Astrocyte of the hippocampus (primary cell): Measurements from ENCODE around the gene SERPINA3.
"Not testable (repeated sequence)": the region's sequence is repeated elsewhere in the genome, so short reads cannot be mapped to it uniquely, and the experiment has no call there.

Experiments used
- DNase-seq: peaks from one replicate; pipeline ENCODE4 v3.0.0; 2011; ENCODE audit warnings: low read depth, low spot score

SERPINA3 gene

DNA sequence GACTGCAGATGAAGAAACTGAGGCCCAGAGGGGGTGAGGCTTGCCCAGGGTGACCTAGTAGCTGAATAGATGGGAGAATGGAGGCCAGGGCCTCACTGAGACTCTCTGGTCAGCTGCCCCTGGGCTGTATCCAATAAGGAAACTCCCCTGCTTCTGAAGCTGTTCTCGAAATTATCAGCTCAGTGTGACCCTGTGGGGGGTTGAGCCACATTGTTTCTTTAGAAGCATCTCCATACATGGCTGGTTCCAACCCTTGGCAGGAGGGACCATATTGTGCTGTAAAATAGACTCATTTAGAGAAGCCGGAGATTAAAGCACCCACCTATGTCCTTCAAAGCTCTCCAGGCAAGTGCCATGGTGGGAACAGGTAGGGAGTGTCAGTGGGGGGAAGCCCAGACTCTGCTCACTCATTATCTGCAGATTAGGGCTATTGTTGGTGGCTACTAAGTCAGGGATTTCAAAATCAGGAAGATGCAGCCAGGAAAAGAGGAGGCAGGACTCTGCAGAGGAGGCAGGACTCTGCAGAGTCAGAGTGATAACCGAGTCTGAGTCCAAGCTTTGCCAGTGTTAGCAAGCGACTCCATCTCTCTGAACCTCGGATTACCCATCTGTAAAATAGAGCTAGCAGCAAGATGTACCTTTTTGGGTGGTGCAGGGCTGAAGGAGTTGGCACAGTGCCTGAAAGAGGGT lies 27.5 kb upstream of the SERPINA3 start:
- no peak for DNase-seq

DNA sequence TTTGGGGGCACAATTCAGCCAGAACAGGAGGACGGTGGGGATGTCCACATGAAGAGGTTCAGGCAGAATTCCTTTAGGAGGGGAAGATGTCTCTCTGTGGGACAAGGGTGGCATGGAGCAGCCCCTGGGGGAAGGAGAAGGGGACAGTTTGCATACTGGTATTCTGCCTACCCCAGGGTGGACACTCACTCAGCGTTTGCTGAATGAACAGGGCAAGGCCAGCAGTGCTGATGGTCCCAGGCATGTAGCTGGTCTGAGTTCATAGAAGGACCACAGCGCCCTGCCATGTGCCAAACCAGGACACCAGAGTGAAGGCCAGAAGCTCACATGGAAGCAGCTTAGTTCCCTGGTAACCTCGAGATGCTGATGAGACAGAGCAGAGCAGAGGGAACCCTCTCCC lies 25.6 kb upstream of the SERPINA3 start:
- DNase-seq: no peak

DNA sequence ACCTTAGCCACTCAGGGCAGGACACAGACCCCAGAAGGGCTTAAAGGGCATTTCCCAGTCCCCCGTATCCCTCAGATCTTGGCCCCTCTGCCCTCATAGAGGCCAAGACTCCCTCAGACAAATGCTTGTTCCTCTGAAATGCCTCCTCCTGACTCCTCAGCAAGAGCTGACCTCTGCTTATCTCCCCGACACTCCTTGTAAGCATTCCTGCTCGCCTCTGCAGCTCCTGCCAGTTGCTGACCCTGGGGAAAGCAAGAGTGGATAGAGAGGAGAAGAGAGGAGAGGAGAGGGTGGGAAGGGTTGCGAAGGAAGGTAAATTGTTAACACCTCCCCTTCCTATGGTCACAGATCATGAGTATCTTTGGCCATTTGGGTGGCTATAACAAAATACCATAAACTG lies 23.9 kb upstream of the SERPINA3 start:
- DNase-seq: no peak

DNA sequence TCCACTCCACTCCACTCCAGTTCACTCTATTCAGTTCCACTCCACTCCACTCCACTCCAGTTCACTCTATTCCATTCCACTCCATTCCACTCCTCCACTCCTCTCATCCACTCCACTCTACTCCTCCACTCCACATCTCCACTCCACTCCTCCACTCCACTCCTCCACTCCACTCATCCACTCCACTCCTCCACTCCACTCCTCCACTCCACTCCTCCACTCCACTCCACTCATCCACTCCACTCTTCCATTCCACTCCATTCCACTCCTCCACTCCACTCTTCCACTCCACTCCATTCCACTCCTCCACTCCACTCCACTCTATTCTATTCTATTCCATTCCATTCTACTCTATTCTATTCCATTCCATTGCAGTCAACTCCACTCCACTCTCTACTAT lies 21.1 kb upstream of the SERPINA3 start:
- no peak for DNase-seq

DNA sequence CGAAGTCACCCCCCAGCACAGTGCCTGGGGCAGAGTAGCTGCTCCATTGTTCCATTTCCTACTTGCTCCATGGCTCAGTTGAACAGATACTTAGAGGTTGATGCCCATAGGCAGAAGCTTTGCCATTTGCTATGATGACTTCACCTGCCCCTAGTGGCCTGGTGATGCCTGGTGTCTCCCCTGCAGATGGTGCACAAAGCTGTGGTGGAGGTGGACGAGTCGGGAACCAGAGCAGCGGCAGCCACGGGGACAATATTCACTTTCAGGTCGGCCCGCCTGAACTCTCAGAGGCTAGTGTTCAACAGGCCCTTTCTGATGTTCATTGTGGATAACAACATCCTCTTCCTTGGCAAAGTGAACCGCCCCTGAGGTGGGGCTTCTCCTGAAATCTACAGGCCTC lies 20.3 kb upstream of the SERPINA3 start:
- DNase-seq: no peak

DNA sequence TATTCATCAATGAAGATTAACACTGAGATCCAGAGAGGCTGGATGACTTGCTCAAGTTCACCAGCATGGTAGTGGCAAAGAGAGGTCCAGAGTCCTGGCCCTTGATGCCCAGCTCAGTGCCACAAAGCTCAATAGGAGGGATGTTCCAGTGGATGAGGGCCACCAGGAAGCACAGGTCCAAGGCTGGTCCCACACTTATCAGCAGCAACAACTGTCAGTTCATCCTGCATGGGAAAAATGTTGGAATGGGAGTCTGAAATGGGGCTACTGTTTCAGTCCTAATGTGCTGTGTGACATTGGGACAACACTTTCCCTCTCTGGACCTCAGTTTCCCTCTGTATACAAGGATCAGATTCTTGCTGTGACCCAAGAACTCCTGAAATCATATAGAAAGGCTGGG lies 19.7 kb upstream of the SERPINA3 start:
- DNase-seq: no peak

DNA sequence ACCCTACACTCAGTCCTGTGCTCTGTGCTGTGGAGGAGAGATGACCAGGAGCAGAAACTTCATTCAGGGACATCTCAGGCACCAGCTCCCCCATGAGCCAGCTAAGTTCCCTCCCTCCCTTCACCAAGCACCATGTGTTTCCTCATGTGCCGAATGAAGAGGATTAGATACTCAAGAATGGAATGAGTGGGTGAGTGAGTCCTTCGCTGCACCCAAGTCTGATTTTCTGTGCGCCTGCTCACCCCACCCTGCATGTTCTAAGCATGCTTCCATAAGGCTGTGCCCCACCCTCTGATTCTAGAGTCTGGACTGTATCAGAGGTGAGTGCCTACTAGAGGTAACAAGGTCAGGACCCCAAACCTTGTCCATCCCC lies 18.8 kb upstream of the SERPINA3 start:
- no peak for DNase-seq

DNA sequence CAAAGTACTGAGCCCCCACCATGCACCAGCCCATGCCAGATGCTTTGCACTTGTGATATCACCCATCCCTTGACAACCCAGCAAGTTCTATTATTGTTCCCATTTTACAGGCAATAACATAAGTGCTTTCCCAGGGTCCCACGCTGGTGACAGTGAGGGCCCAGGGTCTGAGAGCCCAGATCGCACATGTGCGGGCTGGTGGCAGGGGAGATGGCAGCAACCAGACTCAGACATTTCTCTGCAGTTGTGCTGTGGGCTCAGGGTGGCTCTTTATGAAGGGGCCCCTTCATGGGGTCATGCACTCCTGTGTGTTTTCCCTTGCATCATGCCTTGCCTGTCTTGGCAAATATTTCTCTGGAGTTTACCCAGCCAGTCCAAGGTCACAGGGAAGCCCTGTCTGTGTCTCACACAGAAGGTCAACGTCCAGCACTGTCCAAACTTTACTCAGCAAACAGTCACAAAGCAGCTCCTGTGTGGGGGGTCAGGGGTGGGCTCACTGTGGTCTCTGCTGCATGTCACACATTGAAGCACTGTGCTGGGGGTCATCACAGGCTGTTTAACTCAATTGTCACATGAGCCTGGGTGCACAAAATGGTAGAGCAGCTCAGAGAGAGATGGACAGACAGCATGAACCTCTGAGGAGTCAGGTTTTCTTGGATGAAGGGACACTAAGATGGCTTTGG lies 18.3 kb upstream of the SERPINA3 start:
- no peak for DNase-seq

DNA sequence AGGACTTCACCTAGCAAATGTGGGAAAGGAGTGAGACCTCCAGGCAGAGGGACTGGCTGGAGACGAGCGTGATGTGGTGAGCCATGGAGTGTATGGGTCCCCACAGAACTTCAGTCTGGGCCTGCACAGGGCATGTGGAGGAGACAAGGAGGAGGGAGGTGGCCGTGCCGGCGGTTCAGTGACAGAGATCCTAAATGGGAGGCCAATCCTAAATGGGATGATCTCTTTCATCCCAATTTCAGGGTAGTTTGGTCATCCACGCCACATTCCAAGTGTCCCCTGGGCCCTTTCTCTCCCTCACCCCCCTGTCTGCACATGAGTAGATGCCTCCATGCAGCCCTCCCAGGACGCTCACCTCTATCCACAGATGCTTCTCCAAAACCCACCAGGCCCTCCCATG lies 17.8 kb upstream of the SERPINA3 start:
- no peak for DNase-seq

DNA sequence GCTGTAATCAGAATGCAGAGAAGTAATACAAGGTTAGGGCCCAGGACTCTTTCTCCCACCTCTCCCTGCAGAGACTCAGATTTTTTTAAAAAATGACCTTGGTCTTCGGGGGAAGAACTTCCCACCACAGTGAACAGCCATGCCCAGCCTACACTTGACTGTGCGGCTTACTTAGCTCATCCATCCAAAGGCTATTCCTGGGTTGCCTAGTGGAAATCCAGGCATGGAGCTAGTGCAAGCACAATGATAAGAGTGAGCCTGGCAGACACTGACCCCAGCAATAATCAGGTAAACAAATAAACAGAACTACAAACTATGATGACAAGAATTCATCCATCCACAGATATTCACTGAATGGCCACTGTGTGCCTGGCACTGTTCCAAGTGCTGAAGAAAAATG lies 16.3 kb upstream of the SERPINA3 start:
- no peak for DNase-seq

DNA sequence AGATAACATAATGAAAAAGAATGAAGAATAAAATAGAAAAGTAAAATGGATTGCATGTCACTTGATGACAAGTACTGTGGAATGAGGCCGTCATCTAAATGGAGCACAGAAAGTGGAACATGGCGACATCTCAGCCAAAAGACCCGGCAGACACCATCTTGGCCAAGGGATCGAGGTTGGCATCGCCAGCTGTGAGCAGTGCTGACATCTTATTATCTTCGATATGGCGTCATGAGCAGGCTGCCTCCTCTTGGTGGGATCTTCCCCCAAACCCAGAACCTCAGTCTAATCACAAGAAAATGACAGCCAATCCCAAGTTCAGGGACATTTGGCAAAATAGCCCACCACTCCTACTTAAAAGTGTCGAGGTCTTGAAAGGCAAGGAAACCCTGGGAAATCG lies 15.8 kb upstream of the SERPINA3 start:
- DNase-seq: no peak

DNA sequence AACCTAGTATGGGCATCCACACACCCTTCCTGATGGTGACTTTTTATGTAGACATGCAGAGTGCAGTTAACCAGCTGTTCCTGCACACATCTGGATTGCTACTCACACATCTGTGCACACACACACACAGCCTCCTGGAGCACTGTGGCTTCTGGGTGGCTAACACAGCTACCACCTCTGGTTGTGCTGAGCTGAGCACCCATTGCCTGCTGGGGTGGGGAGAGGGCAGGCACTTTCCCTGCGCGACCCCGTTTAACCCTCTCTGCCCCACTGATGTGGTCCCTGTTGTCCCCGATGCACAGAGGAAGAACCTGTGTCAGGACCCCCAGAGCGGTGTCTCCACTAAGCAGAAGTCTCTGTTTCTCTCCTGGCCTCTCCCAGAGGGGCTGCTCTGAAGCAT lies 14.4 kb upstream of the SERPINA3 start:
- no peak for DNase-seq

DNA sequence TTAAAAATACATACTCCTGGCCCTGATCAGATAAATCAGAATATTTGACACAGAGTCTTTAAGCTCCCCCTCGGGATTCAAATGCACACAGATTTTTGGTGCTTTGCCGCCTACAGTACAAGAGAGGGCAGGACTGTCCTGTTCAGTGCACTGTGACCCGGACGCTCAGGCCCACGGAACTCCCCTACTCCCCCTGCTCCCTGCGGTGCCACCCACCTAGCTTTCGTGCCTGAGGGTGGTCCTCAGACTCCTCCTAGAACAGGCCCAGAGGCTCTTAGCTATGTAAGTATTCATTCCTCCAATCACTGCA lies 13.7 kb upstream of the SERPINA3 start:
- no peak for DNase-seq

DNA sequence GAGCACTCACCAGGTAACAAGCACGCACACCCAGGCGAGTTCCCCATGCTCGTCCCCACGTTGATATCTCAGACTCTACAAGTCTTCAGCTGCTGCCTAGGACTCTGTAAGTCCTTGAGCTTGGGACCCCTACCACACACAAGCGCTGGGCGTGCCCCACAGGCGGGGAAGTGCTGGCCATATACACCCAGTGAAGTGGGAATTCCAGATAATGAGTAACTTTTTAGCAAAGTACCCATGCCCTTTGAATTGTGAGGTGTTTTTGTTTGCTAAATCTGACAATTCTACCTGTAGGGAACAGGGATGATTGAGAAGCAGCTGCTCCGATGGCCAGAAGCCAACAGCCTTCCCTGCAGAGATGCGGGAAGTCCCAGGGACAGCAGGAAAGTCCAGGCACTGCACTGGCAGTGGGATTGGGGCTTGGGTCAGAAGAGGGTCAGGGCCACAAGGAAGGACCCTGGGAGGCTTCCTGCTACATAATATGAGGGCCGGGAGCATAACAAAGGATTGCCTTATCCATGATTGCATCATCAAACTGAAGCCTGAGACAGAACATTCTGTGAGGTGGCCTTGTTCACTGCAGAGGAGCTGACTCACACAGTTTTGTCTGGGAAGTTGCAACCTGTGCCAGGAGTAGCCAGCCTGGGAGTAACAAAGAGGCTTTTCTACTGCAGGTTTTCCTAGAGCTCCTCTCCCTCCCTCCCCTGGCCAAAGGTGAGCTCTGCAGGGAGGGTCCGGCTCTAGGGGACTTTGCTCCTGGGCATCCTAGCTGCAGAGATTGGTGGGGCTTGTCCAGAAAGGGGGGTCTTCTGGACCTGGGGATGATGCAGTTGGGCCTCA lies 13.2 kb upstream of the SERPINA3 start:
- peak; percentile 97 for DNase-seq

DNA sequence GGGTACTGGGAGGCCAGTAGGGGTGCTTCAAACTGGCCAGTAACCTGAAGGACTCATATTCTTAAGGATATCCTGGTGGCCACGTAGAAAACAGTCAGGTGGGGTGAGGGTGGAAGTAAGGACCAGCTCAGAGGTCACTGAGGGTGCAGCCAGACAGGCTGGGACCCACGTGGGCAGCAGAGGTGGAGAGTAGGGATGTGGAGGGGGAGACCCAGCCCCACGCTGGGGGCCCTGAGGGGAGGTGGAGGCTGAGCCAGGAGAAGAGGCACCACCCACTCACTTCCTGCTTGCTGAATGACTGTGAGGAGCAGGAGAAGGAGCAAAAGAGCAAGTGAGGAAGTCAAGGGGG lies 12.6 kb upstream of the SERPINA3 start:
- no peak for DNase-seq

DNA sequence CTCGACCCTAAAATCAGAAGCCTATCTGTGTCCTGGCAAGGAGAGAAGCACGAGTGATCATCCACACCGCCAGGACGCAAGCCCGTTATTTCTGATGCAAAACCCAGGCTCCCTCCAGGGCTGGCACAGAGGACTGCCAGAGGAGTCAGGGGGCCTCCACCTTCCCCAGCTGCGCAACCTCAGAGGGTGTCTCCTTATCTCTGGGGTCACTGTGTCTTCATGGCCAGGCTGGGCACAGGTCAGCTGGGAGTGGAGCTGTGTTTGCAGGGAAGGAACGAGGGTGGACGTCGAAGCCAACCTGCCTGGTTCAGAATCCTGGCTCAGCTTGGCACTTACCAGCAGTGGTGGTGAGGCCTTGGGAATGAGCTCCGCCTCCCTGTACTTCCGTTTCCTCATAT lies 12.0 kb upstream of the SERPINA3 start:
- no peak for DNase-seq

DNA sequence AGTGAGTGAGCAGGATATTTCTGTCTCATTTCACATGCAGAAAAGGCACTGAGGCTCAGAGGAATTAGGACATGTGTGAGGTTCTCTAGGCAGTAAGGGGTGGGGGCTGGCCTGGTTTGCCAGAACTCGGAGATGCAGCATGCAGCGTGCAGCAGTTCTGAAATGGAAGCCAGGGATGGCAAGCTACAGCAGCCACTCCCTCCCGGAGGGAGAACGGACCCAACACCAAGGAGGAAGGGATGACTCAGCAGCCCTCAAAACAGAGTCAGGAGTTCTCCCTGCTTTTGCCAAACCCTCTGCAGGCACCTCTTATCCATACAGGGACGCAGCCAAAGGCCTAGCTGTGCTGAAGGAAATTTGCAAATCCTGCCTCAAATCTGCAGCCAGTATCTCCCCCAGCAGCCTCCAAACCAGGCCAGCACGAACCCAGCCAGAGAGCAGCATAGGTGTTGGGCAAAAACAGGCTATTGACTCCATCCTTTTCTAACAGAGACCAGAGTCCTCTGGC lies 10.3 kb upstream of the SERPINA3 start:
- peak; percentile 94 for DNase-seq

DNA sequence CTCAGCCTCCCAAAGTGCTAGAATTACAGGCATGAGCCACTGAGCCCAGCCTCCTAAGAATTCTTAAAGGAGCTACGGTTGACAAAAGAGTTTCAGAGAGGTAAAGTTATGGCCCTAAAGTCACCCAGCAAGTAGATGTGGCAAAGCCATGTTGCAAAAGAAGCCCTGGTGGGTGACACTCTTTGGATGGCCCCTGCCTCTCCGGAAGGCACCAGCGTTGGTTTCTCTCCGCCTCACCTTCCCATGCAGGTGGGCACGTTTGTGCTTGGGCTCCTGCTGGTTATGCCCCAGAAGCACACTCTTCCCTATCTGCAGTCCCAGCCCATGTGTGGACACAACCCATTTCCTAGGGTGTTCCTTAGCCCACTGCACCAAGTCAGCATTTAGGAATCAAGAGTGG lies 9.5 kb upstream of the SERPINA3 start:
- no peak for DNase-seq

DNA sequence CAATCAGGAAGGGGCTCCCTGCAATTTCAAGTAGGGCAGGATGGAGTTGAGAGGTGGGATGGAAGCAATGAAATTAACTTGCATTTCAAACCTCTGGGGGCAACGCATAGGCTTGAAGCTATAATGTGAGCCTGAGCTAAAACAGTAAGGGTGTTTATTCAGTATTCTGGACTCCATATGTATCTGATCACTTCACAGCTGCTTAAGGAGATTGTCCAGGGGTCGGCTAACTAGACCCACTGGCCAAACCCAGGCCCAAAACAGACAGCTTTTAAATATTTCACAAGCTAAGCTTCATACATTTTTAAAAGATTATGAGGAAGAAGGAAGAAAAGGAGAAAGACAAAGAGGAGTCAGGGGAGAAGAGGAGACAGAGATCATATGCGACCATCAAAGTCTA lies 6.8 kb upstream of the SERPINA3 start:
- DNase-seq: no peak

DNA sequence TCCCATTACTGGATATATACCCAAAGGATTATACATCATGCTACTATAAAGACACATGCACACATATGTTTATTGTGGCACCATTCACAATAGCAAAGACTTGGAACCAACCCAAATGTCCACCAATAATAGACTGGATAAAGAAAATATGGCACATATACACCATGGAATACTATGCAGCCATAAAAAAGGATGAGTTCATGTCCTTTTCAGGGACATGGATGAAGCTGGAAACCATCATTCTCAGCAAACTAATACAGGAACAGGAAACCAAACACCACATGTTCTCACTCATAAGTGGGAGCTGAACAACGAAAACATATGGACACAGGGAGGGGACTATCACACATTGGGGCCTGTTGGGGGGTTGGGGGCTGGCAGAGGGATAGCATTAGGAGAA lies 3.2 kb upstream of the SERPINA3 start:
- not testable (repeated sequence) for DNase-seq

DNA sequence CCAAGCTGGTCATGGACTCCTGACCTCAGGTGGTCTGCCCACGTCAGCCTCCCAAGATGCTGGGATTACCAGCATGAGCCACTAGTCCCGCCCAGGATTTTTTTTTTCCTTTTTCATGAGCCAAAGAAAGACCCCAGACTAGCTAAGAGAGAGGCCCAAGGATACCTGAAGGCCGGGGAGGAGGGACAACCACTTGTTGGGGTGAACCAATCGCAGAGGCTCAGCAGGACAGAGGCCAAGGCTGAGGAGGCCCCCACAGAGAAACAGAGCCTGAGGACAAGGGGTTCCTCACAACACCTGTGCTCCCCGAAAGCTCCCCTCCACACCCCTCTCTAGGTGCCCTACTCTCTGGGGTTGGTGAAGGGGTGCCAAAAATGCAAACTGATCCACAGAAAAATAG lies 1.0 kb upstream of the SERPINA3 start:
- no peak for DNase-seq

DNA sequence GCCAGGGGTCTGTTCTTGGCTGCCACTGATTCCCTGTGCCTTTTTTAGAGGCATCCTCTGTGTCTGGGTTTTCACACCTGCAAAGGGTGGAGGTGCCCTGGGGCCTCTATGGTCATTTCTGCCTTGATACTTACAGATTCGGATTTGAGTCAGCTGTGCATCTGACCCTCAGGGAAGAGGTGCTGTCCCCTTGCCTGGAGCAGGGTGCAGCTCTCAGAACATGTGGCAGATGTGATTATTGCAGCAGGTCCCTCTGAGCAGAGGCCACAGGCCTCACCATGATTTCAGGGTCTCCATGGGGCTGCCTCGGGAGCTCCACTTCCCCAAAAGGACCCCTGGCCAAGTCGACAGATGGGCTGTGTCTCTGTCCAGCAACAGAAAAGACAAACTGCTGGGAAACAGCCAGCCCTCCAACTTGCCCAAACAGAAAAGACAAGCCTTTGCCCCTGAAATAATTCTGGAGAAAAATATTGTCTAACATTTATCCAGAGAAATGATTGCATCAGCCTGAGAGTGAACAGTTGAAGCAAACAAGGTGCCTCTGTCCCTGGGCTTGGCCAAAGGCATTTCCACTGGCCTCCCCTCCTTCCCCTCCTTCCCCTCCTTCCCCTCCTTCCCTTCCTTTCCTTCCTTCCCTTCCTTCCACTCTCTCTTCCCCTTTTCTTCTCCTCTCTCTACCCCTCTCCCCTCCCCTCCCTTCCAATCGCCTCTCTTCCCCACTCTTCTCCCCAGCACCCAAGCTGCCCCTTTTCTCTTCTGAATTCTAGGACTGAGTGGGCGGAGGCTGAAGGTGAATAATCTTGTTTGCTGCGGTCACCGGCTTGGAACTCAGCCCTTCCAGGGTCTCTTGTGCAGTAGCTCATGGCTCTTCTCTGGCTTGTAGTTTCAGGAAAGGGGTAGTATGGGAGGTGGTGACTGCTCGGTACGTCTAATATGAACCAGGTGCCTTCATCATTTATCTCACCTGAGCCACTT lies 676 bp downstream of the SERPINA3 start:
- peak; percentile 22 for DNase-seq
